ENCODE data around the gene SGK1.

DNA sequence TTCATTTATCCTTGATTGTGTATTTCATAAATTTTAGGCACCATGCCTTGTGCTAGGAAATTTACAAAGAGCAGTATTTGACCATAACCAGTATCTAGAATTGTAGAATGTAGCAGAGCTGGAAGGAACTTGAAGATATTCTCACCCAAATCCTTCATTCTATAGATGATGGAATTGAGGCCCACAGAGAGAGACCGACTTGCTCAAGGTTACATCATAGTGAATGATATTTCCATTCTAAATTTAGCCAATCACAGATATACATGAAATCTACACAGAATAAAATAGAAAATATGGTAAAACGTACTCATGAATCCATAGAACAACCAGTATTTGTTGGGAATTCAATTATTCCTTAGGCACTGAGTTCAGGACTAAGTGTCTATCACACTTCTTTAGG is 10.9 kb upstream of the SGK1 start:
- TF ChIP-seq, protein P1, sequence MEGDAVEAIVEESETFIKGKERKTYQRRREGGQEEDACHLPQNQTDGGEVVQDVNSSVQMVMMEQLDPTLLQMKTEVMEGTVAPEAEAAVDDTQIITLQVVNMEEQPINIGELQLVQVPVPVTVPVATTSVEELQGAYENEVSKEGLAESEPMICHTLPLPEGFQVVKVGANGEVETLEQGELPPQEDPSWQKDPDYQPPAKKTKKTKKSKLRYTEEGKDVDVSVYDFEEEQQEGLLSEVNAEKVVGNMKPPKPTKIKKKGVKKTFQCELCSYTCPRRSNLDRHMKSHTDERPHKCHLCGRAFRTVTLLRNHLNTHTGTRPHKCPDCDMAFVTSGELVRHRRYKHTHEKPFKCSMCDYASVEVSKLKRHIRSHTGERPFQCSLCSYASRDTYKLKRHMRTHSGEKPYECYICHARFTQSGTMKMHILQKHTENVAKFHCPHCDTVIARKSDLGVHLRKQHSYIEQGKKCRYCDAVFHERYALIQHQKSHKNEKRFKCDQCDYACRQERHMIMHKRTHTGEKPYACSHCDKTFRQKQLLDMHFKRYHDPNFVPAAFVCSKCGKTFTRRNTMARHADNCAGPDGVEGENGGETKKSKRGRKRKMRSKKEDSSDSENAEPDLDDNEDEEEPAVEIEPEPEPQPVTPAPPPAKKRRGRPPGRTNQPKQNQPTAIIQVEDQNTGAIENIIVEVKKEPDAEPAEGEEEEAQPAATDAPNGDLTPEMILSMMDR (IDR thresholded peaks at IDR 0.05; ENCODE audit: low read length), result no peak
- TF ChIP-seq EZH2 (IDR thresholded peaks at IDR 0.05; ENCODE audit: borderline replicate concordance, low read length), result no peak
